K562 (cell line): Measurements from ENCODE around the gene ITGAV. TPM values are rescaled to one million over a fixed set of nuclear protein-coding genes. Genes with fewer than 3 reads are reported as not detected.

Experiments
- ATAC-seq: fragments of 200-7000 bp; cut with Tn5 transposase; 3 replicates; pipeline ENCODE4 v1.9.1; 2020; ENCODE audit warnings: moderate library complexity
- BruUV-seq: library from RNA; stranded (reverse); fragments of 400-500 nt; replicated peaks from 2 replicates; lab custom pipeline; 2021; lab: Mats Ljungman, UMichigan
- CTCF ChIA-PET: fragments of 300-600 bp; formaldehyde crosslinking; extraction: SDS; loops from one replicate; lab custom pipeline; 2021; ENCODE audit warnings: low intra/inter-chr PET ratio; lab: Yijun Ruan, JAX
- POLR2A ChIA-PET: fragments of 300-600, 350-650 bp; sonication (Branson Sonifier 250); formaldehyde crosslinking; extraction: SDS; loops from one replicate; lab custom pipeline; 2021; ENCODE audit warnings: antibody characterized with exemption, inconsistent platforms; lab: Yijun Ruan, JAX
- DNase-seq, 4 experiments: peaks; one replicate each; pipeline versions ENCODE4 v3.0.0 to v3.0.0-alpha.2; 2011 to 2018; ENCODE audit warnings: low spot score in 3 of 4, mixed read lengths in 3 of 4; ENCODE audit errors: extremely low read depth in 1 of 4
- FAIRE-seq: peaks from 2 replicates; lab custom pipeline; 2011; peaks lifted over from hg19 to GRCh38; lab: Jason Lieb, UNC
- H2AFZ ChIP-seq: 2 replicates; pipeline ENCODE4 v1.6.0; 2011; ENCODE audit warnings: low read depth, low read length, control low read depth, inconsistent platforms
- H3K27ac ChIP-seq: fragments of 200-600 bp; 3 replicates; pipeline ENCODE4 v1.8.0; 2011; ENCODE audit warnings: low read depth, mild to moderate bottlenecking, control low read depth, inconsistent platforms, low read length, moderate library complexity, mixed read lengths; ENCODE audit errors: extremely low read depth
- H3K27me3 ChIP-seq, 2 experiments: fragments of 300-600 bp in 1 of 2; 2 replicates in 1 of 2; 3 replicates in 1 of 2; pipeline versions ENCODE4 v1.6.0 to v1.8.0; 2011; ENCODE audit warnings: inconsistent platforms in 2 of 2, low read length in 2 of 2, mild to moderate bottlenecking in 1 of 2, mixed read lengths in 1 of 2, moderate library complexity in 1 of 2; ENCODE audit not compliant: control insufficient read depth in 2 of 2, insufficient read depth in 2 of 2
- H3K36me3 ChIP-seq: fragments of 300-600 bp; 3 replicates; pipeline ENCODE4 v1.8.0; 2011; ENCODE audit warnings: mild to moderate bottlenecking, low read length, inconsistent platforms; ENCODE audit not compliant: control insufficient read depth, insufficient read depth
- H3K4me1 ChIP-seq, 2 experiments: fragments of 200-600 bp in 1 of 2; replicated peaks in 1 of 2; 2 replicates in 1 of 2; 3 replicates in 1 of 2; pipeline versions ENCODE4 v1.5.1 to v1.8.0; 2011; ENCODE audit warnings: inconsistent platforms in 2 of 2, low read length in 2 of 2, mild to moderate bottlenecking in 1 of 2, mixed read lengths in 1 of 2, moderate library complexity in 1 of 2; ENCODE audit not compliant: control insufficient read depth in 2 of 2, insufficient read depth in 2 of 2
- H3K4me2 ChIP-seq: 2 replicates; pipeline ENCODE4 v1.6.1; 2011; ENCODE audit warnings: low read length, control low read depth, inconsistent platforms, mixed read lengths; ENCODE audit not compliant: insufficient read depth
- H3K4me3 ChIP-seq: fragments of 200-600 bp; sonication (generic), shearing (Covaris generic); 2 replicates; pipeline ENCODE4 v1.5.1; 2016; ENCODE audit warnings: control low read depth, inconsistent platforms
- H3K79me2 ChIP-seq: fragments of 200-600 bp; 3 replicates; pipeline ENCODE4 v1.8.0; 2011; ENCODE audit warnings: low read length, inconsistent platforms; ENCODE audit not compliant: control insufficient read depth, insufficient read depth
- H3K9ac ChIP-seq, 2 experiments: 2 replicates each; pipeline versions ENCODE4 v1.6.0 to v1.6.1; 2011; ENCODE audit warnings: low read depth in 2 of 2, low read length in 2 of 2, control low read depth in 1 of 2, inconsistent platforms in 1 of 2, mild to moderate bottlenecking in 1 of 2, mixed read lengths in 1 of 2; ENCODE audit not compliant: insufficient read depth in 1 of 2
- H3K9me1 ChIP-seq: one replicate; pipeline ENCODE4 v1.6.0; 2011; ENCODE audit warnings: inconsistent platforms, mild to moderate bottlenecking, low read length, moderate library complexity; ENCODE audit not compliant: control insufficient read depth, insufficient read depth
- H3K9me3 ChIP-seq: replicated peaks from 2 replicates; pipeline ENCODE4 v1.5.1; 2011; ENCODE audit warnings: low read depth, low read length, inconsistent platforms; ENCODE audit not compliant: control insufficient read depth, insufficient read depth
- H4K20me1 ChIP-seq: replicated peaks from 2 replicates; pipeline ENCODE4 v1.6.1; 2011; ENCODE audit warnings: low read length, inconsistent platforms, mixed read lengths; ENCODE audit not compliant: control insufficient read depth, insufficient read depth
- C11orf30 ChIP-seq: fragments of 450-650 bp; IDR thresholded peaks from 2 replicates; pipeline ENCODE4 v1.6.1; 2016; ENCODE audit warnings: low read depth, mild to moderate bottlenecking
- CBX5 ChIP-seq: IDR thresholded peaks from 2 replicates; pipeline ENCODE4 v1.6.1; 2014; ENCODE audit warnings: low read depth, borderline replicate concordance
- EHMT2 ChIP-seq: fragments of 450-650 bp; IDR thresholded peaks from 2 replicates; pipeline ENCODE4 v1.6.1; 2018; ENCODE audit warnings: antibody characterized with exemption
- EP300 ChIP-seq: IDR thresholded peaks from 2 replicates; pipeline ENCODE4 v1.6.1; 2012; ENCODE audit warnings: low read length, improper control_type of control experiment
- FIP1L1 ChIP-seq: fragments of 200-400 bp; formaldehyde crosslinking; IDR thresholded peaks from 2 replicates; pipeline ENCODE4 v1.6.1; 2018; ENCODE audit warnings: mild to moderate bottlenecking, low read depth, low read length; ENCODE audit not compliant: poor library complexity, severe bottlenecking
- FOXA3 ChIP-seq, 2 experiments: fragments of 450-650 bp in 1 of 2; sonication (generic) in 1 of 2; formaldehyde crosslinking; IDR thresholded peaks in 1 of 2; conservative IDR thresholded peaks in 1 of 2; 2 replicates each; pipeline versions ENCODE4 v1.4.0 to v1.8.0; 2020 to 2022; ENCODE audit warnings: mild to moderate bottlenecking in 2 of 2, missing genetic modification reagents in 1 of 2
- FOXJ2 ChIP-seq: fragments of 200-800 bp; sonication (Bioruptor generic); IDR thresholded peaks from 2 replicates; pipeline ENCODE4 v1.6.1; 2016; ENCODE audit warnings: missing genetic modification characterization, missing compliant biosample characterization
- HDAC1 ChIP-seq, 2 experiments: fragments of 450-650 bp; IDR thresholded peaks; 2 replicates each; pipeline ENCODE4 v1.6.1; 2016 to 2017; ENCODE audit warnings: inconsistent platforms in 1 of 2, mild to moderate bottlenecking in 1 of 2, moderate library complexity in 1 of 2
- KDM1A ChIP-seq, 2 experiments: fragments of 450-650 bp; IDR thresholded peaks; 2 replicates each; pipeline ENCODE4 v1.6.1; 2016; ENCODE audit warnings: mild to moderate bottlenecking in 2 of 2
- MCM3 ChIP-seq: fragments of 450-650 bp; IDR thresholded peaks from 2 replicates; pipeline ENCODE4 v1.6.1; 2016
- MYBL2 ChIP-seq, 2 experiments: fragments of 450-650 bp in 1 of 2; sonication (generic) in 1 of 2; formaldehyde crosslinking in 1 of 2; IDR thresholded peaks; 2 replicates each; pipeline versions ENCODE4 v1.6.1 to v1.8.1; 2017 to 2022; ENCODE audit warnings: borderline replicate concordance in 1 of 2, inconsistent platforms in 1 of 2, low read depth in 1 of 2, mild to moderate bottlenecking in 1 of 2, missing genetic modification reagents in 1 of 2, moderate library complexity in 1 of 2
- PHF21A ChIP-seq: fragments of 450-650 bp; IDR thresholded peaks from 2 replicates; pipeline ENCODE4 v1.6.1; 2017; ENCODE audit warnings: low read depth, borderline replicate concordance
- RCOR1 ChIP-seq, 2 experiments: IDR thresholded peaks; 2 replicates each; pipeline ENCODE4 v1.6.1; 2012; ENCODE audit warnings: low read depth in 2 of 2, low read length in 2 of 2, borderline replicate concordance in 1 of 2, improper control_type of control experiment in 1 of 2
- RFX1 ChIP-seq: fragments of 450-650 bp; IDR thresholded peaks from 2 replicates; pipeline ENCODE4 v1.6.1; 2016; ENCODE audit warnings: mild to moderate bottlenecking, moderate library complexity
- SMAD1 ChIP-seq: fragments of 150-350 bp; IDR thresholded peaks from 2 replicates; pipeline ENCODE4 v1.6.1; 2014; ENCODE audit warnings: low read length, low read depth; ENCODE audit not compliant: partially characterized antibody
- ZNF644 ChIP-seq: fragments of 200-800 bp; sonication (Bioruptor generic); IDR thresholded peaks from 2 replicates; pipeline ENCODE4 v1.6.1; 2016; ENCODE audit warnings: low read depth, missing genetic modification characterization, missing compliant biosample characterization
- ZSCAN29 ChIP-seq: fragments of 450-650 bp; IDR thresholded peaks from 2 replicates; pipeline ENCODE4 v1.6.1; 2017
- WGBS: fragments of 100-300 bp; shearing (Covaris generic); methylation state at CpG from one replicate; pipeline ENCODE4 v1.1.6; 2016; ENCODE audit warnings: low coverage, mixed read lengths; ENCODE audit not compliant: insufficient coverage; ENCODE audit errors: missing lambda C conversion rate; 5-methylcytosine and 5-hydroxymethylcytosine counted together
- in situ Hi-C: fragments of 300-500 bp; cut with MboI; formaldehyde crosslinking; loops from 4 replicates; pipeline ENCODE4 v1.15.0; 2018; ENCODE audit warnings: inconsistent platforms, mixed read lengths
- intact Hi-C: fragments of 100-400 bp; cut with micrococcal nuclease; formaldehyde crosslinking; loops from 2 replicates; pipeline ENCODE4 v1.14.2; 2022
- polyA plus RNA-seq, 8 experiments: library from polyadenylated mRNA; depleted of rRNA in 4 of 8; stranded (reverse) in 5 of 8; unstranded in 3 of 8; fragments of >200 nt; fragmentation: Nextera tagmentation in 2 of 8; fragmentation: Illumina TruSeq in 1 of 8; extraction: Ambion mirVana in 2 of 8; extraction: Trizol in 1 of 8; gene quantifications; 2 replicates each; pipeline versions ENCODE4 v1.2.1 to v1.2.3, GENCODE V29; 2011 to 2014; ENCODE audit warnings: inconsistent platforms in 1 of 8, missing spikeins in 1 of 8
- total RNA-seq, 7 experiments: library from RNA; depleted of rRNA in 6 of 7; stranded (reverse); fragments of >200 nt in 6 of 7; fragmentation: Illumina TruSeq in 2 of 7; extraction: Trizol in 2 of 7; gene quantifications; 2 replicates each; pipeline versions ENCODE4 v1.2.1 to v1.2.3, GENCODE V29; 2011 to 2021; ENCODE audit warnings: low replicate concordance in 1 of 7
- TF ChIP-seq, protein P1 (sequence below): fragments of 450-650 bp; formaldehyde crosslinking; IDR thresholded peaks from 2 replicates; pipeline ENCODE4 v1.4.0; 2022; ENCODE audit warnings: missing genetic modification characterization
- TF ChIP-seq, protein P2 (sequence below): fragments of 250-450 bp; sonication (Bioruptor Pico); IDR thresholded peaks from 2 replicates; pipeline ENCODE4 v1.4.0; 2020; ENCODE audit warnings: mild to moderate bottlenecking, moderate library complexity
- TF ChIP-seq, protein P3 (sequence below): fragments of 450-650 bp; IDR thresholded peaks from 2 replicates; pipeline ENCODE4 v1.6.1; 2016

The ITGAV gene
- total and polyA plus RNA-seq, 9 of the 15 experiments (the other 6 are each of a cell fraction or from before 2014, with no cell fraction given) = 3.7 to 17.7 (median 10.7) TPM

DNA sequence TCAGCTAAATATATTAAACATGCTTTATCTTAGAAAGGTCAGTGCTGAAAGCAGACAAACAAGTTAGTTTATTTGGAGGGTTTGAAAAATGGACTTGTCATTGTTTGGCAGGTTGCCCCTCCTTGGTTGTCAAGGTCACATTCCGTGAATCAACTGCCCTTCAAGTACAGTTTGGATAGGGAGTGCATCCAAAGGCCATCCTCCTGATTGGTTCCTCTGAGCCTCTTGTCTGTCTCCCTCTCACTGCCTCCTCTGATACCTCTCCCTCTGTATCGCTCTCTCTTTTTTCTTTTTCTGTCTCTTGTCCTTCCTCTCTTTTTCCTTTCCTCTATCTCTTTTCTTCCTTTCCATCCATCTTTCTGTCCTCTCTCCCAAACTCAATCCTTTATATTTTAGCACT lies 5.4 kb downstream of the ITGAV start:
- FAIRE-seq (peak; percentile 71), DNase-seq (peak in 3 of 4 experiments; percentile 21 to 69 (median 55)), ATAC-seq (no peak)
- 0 out of 2 replicates have a peak, but pooled peaks cover 3% of the 10 kb centered on the region for H4K20me1 ChIP-seq
- WGBS = 30% methylated on average over 2 of the region's 2 CpGs
- 0 out of 4 replicates have a peak overlapping the region, but pooled peaks of 1 of the 2 experiments have one; percentile 2 for H3K9ac ChIP-seq
- no peak overlapping the region for H3K27ac ChIP-seq
- H3K4me1 ChIP-seq = peaks cover 9 to 11% of the 10 kb centered on the region in 2 experiments; a peak in 4 of 5 replicates
- BruUV-seq = no TSS peak
- intact Hi-C loops (loop anchor here (10.0 kb wide), 1 partner anchor 950 kb away; no protein-coding TSS in a partner anchor), in situ Hi-C loops (no loop called here)
- no peaks in the 10 kb centered on the region for H3K27me3 ChIP-seq
- H3K9me3 ChIP-seq = no peaks in the 10 kb centered on the region
- H2AFZ ChIP-seq = no peak overlapping the region
- peaks cover 51% of the 10 kb centered on the region for H3K79me2 ChIP-seq
- ChIA-PET POLR2A (interaction anchor here (0.9 kb wide), 2 partner anchors 16 to 18 kb away, joined by 4 to 5 read pairs; no protein-coding TSS in a partner anchor), CTCF (interaction anchor here (0.6 kb wide), 1 partner anchor 93 kb away, joined by 3 read pairs; no protein-coding TSS in a partner anchor)
- no peaks in the 10 kb centered on the region; the same call in 2 of the 3 replicates for H3K36me3 ChIP-seq
- H3K4me2 ChIP-seq = no peak overlapping the region
- H3K9me1 ChIP-seq = no peaks in the 10 kb centered on the region
- H3K4me3 ChIP-seq = no peak overlapping the region
- TF ChIP-seq MYBL2 (IDR thresholded peaks at IDR 0.05; ENCODE audit: low read depth) (peak; percentile 46; the same call in 1 of the 2 replicates), MYBL2 (CRISPR knock-in tag; IDR thresholded peaks at IDR 0.05; ENCODE audit: borderline replicate concordance) (no peak), ZSCAN29 (no peak), FOXJ2 (tag) (peak; percentile 84), HDAC1 (IDR thresholded peaks at IDR 0.05) (peak in 1 of 2 experiments; percentile 52; a peak in 1 of 4 replicates), RFX1 (peak; percentile 63), SMAD1 (no peak), ZNF644 (tag) (no peak), C11orf30 (peak; percentile 19; the same call in 1 of the 2 replicates), RCOR1 (IDR thresholded peaks at IDR 0.05; ENCODE audit: borderline replicate concordance in 1 of 2, low read depth in 2 of 2, low read length in 2 of 2) (peak in 1 of 2 experiments; percentile 26; a peak in 1 of 4 replicates), FIP1L1 (no peak), EP300 (0 out of 2 replicates have a peak, but pooled peaks have one; percentile 20), PHF21A (peak; percentile 43; the same call in 1 of the 2 replicates), MCM3 (no peak), CBX5 (no peak), KDM1A (IDR thresholded peaks at IDR 0.05) (peak in 1 of 2 experiments; percentile 47; a peak in 1 of 4 replicates), FOXA3 (CRISPR knock-in tag; conservative IDR thresholded peaks at IDR 0.05 in 1 of 2, IDR thresholded peaks at IDR 0.05 in 1 of 2) (no peak), EHMT2 (0 out of 2 replicates have a peak, but pooled peaks have one; percentile 46)
- TF ChIP-seq, protein P1, sequence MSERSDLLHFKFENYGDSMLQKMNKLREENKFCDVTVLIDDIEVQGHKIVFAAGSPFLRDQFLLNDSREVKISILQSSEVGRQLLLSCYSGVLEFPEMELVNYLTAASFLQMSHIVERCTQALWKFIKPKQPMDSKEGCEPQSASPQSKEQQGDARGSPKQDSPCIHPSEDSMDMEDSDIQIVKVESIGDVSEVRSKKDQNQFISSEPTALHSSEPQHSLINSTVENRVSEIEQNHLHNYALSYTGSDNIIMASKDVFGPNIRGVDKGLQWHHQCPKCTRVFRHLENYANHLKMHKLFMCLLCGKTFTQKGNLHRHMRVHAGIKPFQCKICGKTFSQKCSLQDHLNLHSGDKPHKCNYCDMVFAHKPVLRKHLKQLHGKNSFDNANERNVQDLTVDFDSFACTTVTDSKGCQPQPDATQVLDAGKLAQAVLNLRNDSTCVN (CRISPR knock-in tag) = peak; percentile 53; the same call in 1 of the 2 replicates
- TF ChIP-seq, protein P2, sequence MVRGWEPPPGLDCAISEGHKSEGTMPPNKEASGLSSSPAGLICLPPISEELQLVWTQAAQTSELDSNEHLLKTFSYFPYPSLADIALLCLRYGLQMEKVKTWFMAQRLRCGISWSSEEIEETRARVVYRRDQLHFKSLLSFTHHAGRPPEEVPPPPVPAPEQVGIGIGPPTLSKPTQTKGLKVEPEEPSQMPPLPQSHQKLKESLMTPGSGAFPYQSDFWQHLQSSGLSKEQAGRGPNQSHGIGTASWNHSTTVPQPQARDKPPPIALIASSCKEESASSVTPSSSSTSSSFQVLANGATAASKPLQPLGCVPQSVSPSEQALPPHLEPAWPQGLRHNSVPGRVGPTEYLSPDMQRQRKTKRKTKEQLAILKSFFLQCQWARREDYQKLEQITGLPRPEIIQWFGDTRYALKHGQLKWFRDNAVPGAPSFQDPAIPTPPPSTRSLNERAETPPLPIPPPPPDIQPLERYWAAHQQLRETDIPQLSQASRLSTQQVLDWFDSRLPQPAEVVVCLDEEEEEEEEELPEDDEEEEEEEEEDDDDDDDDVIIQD (CRISPR knock-in tag) = no peak
- TF ChIP-seq, protein P3, sequence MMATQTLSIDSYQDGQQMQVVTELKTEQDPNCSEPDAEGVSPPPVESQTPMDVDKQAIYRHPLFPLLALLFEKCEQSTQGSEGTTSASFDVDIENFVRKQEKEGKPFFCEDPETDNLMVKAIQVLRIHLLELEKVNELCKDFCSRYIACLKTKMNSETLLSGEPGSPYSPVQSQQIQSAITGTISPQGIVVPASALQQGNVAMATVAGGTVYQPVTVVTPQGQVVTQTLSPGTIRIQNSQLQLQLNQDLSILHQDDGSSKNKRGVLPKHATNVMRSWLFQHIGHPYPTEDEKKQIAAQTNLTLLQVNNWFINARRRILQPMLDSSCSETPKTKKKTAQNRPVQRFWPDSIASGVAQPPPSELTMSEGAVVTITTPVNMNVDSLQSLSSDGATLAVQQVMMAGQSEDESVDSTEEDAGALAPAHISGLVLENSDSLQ = peak; percentile 39
